ENCODE measurements around the gene TSHZ2.

TSHZ2 gene

GRCh38 chr20:52978851-52979250, 6.7 kb downstream of the TSHZ2 start:
- H3K4me3 ChIP-seq (ENCODE audit: extremely low read depth, insufficient read depth, low read length, poor library complexity, severe bottlenecking): no peak overlapping the region
- WGBS, 2 experiments (ENCODE audit: insufficient coverage in 2 of 2): no CpG with 5 or more reads among the region's 2 CpGs
- H3K9me3 ChIP-seq (ENCODE audit: control insufficient read depth, low read length): no peaks in the 10 kb centered on the region
- H3K27ac ChIP-seq (ENCODE audit: low read depth, low read length, severe bottlenecking): no peak overlapping the region
- H3K4me1 ChIP-seq (ENCODE audit: control insufficient read depth, insufficient read depth, low read length, poor library complexity, severe bottlenecking): no peaks in the 10 kb centered on the region
- no peaks in the 10 kb centered on the region for H3K36me3 ChIP-seq (ENCODE audit: control insufficient read depth, insufficient read depth, low read length)

DNA sequence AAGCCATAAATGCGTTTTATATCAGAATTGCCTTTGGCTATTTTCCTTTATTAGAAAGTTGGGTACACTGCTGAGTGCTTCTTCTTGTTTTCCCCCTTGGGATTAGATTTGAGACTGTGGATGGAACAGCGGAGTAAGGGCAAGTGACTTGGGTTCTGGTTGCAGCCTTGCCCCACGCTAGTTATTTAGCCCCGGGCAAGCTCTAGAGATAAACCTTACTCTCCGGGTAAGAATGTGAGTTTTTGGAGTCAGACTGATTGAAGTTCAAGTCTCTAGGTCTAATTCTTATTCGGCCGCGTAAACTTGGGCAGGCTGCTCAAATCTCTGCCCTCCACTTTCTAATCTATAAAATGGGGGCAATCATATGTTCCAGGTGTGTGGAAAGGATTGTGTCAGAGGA, 8.9 kb downstream of the TSHZ2 start:
- H3K4me1 ChIP-seq (ENCODE audit: control insufficient read depth, insufficient read depth, low read length, poor library complexity, severe bottlenecking): no peaks in the 10 kb centered on the region
- H3K36me3 ChIP-seq (ENCODE audit: control insufficient read depth, insufficient read depth, low read length): no peaks in the 10 kb centered on the region
- H3K9me3 ChIP-seq (ENCODE audit: control insufficient read depth, low read length): no peaks in the 10 kb centered on the region
- H3K27ac ChIP-seq (ENCODE audit: low read depth, low read length, severe bottlenecking): no peak overlapping the region
- H3K4me3 ChIP-seq (ENCODE audit: extremely low read depth, insufficient read depth, low read length, poor library complexity, severe bottlenecking): no peak overlapping the region
- WGBS, 2 experiments (ENCODE audit: insufficient coverage in 2 of 2): 91 to 100% methylated on average over 4 to 5 of the region's 8 CpGs

GRCh38 chr20:52983726-52984450, 11.7 kb downstream of the TSHZ2 start:
- H3K4me3 ChIP-seq (ENCODE audit: extremely low read depth, insufficient read depth, low read length, poor library complexity, severe bottlenecking): no peak overlapping the region
- no peak overlapping the region for H3K27ac ChIP-seq (ENCODE audit: low read depth, low read length, severe bottlenecking)
- no peaks in the 10 kb centered on the region for H3K36me3 ChIP-seq (ENCODE audit: control insufficient read depth, insufficient read depth, low read length)
- WGBS, 2 experiments (ENCODE audit: insufficient coverage in 2 of 2): 77 to 86% methylated on average over 11 to 14 of the region's 22 CpGs
- no peaks in the 10 kb centered on the region for H3K9me3 ChIP-seq (ENCODE audit: control insufficient read depth, low read length)
- no peaks in the 10 kb centered on the region for H3K4me1 ChIP-seq (ENCODE audit: control insufficient read depth, insufficient read depth, low read length, poor library complexity, severe bottlenecking)

DNA sequence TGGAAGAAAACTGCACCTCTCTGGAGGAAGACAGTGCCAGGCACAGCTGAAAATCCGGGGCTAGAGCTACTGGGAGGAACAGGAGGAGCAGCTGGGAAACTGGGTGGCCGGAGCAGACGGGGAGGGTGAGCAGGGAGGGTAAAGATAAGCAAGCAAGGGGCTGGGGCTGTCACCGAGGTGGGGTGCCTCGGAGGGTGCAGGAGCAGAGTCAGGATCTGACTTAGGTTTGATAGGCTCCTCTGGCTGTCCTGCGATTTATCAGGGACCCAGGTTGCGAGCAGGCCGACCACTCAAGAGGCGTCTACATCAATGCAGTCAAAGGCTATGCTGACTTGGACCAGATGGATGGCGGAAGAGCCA, 12.3 kb downstream of the TSHZ2 start:
- Histone ChIP-seq H3K4me1 (ENCODE audit: control insufficient read depth, insufficient read depth, low read length, poor library complexity, severe bottlenecking) (no peaks in the 10 kb centered on the region), H3K9me3 (ENCODE audit: control insufficient read depth, low read length) (no peaks in the 10 kb centered on the region), H3K36me3 (ENCODE audit: control insufficient read depth, insufficient read depth, low read length) (no peaks in the 10 kb centered on the region), H3K27ac (ENCODE audit: low read depth, low read length, severe bottlenecking) (no peak overlapping the region), H3K4me3 (ENCODE audit: extremely low read depth, insufficient read depth, low read length, poor library complexity, severe bottlenecking) (no peak overlapping the region)
- WGBS, 2 experiments (ENCODE audit: insufficient coverage in 2 of 2): 97% methylated on average over 10 of the region's 10 CpGs

DNA sequence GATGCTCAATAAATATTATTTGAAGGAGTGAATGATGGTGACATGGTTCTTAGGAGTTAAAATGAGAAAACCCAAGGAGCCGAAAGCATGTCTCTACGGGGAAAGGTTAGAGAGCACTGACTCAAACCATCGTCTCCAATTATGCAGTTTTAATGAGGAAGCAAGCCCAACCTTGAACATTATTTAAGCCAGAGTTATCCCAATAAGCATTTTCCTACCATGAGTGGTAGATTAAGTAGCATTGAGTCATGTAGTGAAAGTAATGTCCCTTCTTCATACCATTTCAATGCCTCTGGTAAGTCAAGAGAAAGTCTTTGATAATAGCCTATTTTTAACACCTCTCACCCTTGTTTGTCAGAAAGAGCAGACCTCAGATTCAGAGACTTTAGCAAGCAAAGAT, 13.5 kb downstream of the TSHZ2 start:
- Histone ChIP-seq H3K4me1 (ENCODE audit: control insufficient read depth, insufficient read depth, low read length, poor library complexity, severe bottlenecking) (no peaks in the 10 kb centered on the region), H3K36me3 (ENCODE audit: control insufficient read depth, insufficient read depth, low read length) (no peaks in the 10 kb centered on the region), H3K4me3 (ENCODE audit: extremely low read depth, insufficient read depth, low read length, poor library complexity, severe bottlenecking) (no peak overlapping the region), H3K27ac (ENCODE audit: low read depth, low read length, severe bottlenecking) (no peak overlapping the region), H3K9me3 (ENCODE audit: control insufficient read depth, low read length) (no peaks in the 10 kb centered on the region)
- 86% methylated on average over 2 of the region's 3 CpGs; no CpG with 5 or more reads in 1 of the 2 experiments for WGBS, 2 experiments (ENCODE audit: insufficient coverage in 2 of 2)

DNA sequence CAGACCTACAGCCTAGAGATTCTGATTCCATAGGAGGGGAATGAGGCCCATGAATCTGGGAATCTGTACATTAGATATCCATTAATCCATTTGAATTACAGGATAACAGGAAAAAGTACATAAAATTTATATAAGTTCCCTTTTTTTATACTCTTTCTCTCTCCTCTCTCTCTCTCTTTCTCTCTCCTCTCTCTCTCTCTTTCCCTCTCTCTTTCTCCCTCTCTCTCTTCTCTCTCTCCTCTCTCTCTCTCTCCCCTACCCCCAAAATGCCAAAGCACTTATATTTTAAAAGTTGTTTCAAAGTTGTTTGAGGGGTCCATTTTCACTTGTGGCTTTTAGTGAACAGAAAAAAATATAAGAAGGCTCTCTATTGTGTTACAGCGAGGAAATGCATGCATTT, 15.1 kb downstream of the TSHZ2 start:
- 100% methylated on average over 1 of the region's 1 CpG for WGBS, 2 experiments (ENCODE audit: insufficient coverage in 2 of 2)
- Histone ChIP-seq H3K4me1 (ENCODE audit: control insufficient read depth, insufficient read depth, low read length, poor library complexity, severe bottlenecking) (no peaks in the 10 kb centered on the region), H3K4me3 (ENCODE audit: extremely low read depth, insufficient read depth, low read length, poor library complexity, severe bottlenecking) (no peak overlapping the region)

DNA sequence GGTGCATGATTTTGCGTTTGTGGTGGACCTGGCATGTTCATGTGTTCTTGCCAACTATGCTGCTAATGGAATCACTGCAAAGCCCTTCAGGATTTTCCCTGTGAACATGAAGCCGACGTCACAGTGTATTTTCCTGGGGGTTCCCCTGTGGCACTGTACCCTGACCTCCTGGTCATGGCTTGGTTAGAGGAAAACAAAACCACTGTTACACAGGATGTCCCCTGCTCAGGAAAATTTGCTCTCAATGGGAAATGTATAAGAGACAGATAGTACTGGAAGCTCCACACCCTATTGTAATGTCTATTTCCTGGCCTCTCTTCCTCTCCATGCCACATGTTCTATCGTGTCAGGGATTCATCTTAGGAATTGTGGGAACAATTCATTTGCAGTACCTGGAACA, 19.7 kb downstream of the TSHZ2 start:
- no peak overlapping the region for H3K4me3 ChIP-seq (ENCODE audit: extremely low read depth, insufficient read depth, low read length, poor library complexity, severe bottlenecking)
- H3K27ac ChIP-seq (ENCODE audit: low read depth, low read length, severe bottlenecking): no peak overlapping the region
- H3K9me3 ChIP-seq (ENCODE audit: control insufficient read depth, low read length): no peaks in the 10 kb centered on the region
- H3K36me3 ChIP-seq (ENCODE audit: control insufficient read depth, insufficient read depth, low read length): no peaks in the 10 kb centered on the region
- H3K4me1 ChIP-seq (ENCODE audit: control insufficient read depth, insufficient read depth, low read length, poor library complexity, severe bottlenecking): no peaks in the 10 kb centered on the region
- 92 to 96% methylated on average over 3 of the region's 4 CpGs for WGBS, 2 experiments (ENCODE audit: insufficient coverage in 2 of 2)

More for the DNA sequence above, 15.1 kb downstream of the TSHZ2 start:
- Histone ChIP-seq H3K9me3 (ENCODE audit: control insufficient read depth, low read length) (no peaks in the 10 kb centered on the region), H3K36me3 (ENCODE audit: control insufficient read depth, insufficient read depth, low read length) (no peaks in the 10 kb centered on the region), H3K27ac (ENCODE audit: low read depth, low read length, severe bottlenecking) (no peak overlapping the region)

- whole genome bisulfite sequencing, 2 experiments (ENCODE audit: insufficient coverage in 2 of 2): 80% methylated on average over 1 of the region's 1 CpG; no CpG with 5 or more reads in 1 of the 2 experiments
- Histone ChIP-seq H3K4me3 (ENCODE audit: extremely low read depth, insufficient read depth, low read length, poor library complexity, severe bottlenecking) (no peak overlapping the region), H3K4me1 (ENCODE audit: control insufficient read depth, insufficient read depth, low read length, poor library complexity, severe bottlenecking) (no peaks in the 10 kb centered on the region), H3K36me3 (ENCODE audit: control insufficient read depth, insufficient read depth, low read length) (no peaks in the 10 kb centered on the region), H3K9me3 (ENCODE audit: control insufficient read depth, low read length) (no peaks in the 10 kb centered on the region), H3K27ac (ENCODE audit: low read depth, low read length, severe bottlenecking) (no peak overlapping the region)
These were observed 20.5 kb downstream of the TSHZ2 start for GRCh38 chr20:52992632-52993031.

- Histone ChIP-seq H3K4me1 (ENCODE audit: control insufficient read depth, insufficient read depth, low read length, poor library complexity, severe bottlenecking) (no peaks in the 10 kb centered on the region), H3K36me3 (ENCODE audit: control insufficient read depth, insufficient read depth, low read length) (no peaks in the 10 kb centered on the region), H3K9me3 (ENCODE audit: control insufficient read depth, low read length) (no peaks in the 10 kb centered on the region), H3K27ac (ENCODE audit: low read depth, low read length, severe bottlenecking) (no peak overlapping the region), H3K4me3 (ENCODE audit: extremely low read depth, insufficient read depth, low read length, poor library complexity, severe bottlenecking) (no peak overlapping the region)
- WGBS, 2 experiments (ENCODE audit: insufficient coverage in 2 of 2): 100% methylated on average over 1 of the region's 3 CpGs; no CpG with 5 or more reads in 1 of the 2 experiments
These were observed 20.9 kb downstream of the TSHZ2 start for GRCh38 chr20:52993076-52993475.

DNA sequence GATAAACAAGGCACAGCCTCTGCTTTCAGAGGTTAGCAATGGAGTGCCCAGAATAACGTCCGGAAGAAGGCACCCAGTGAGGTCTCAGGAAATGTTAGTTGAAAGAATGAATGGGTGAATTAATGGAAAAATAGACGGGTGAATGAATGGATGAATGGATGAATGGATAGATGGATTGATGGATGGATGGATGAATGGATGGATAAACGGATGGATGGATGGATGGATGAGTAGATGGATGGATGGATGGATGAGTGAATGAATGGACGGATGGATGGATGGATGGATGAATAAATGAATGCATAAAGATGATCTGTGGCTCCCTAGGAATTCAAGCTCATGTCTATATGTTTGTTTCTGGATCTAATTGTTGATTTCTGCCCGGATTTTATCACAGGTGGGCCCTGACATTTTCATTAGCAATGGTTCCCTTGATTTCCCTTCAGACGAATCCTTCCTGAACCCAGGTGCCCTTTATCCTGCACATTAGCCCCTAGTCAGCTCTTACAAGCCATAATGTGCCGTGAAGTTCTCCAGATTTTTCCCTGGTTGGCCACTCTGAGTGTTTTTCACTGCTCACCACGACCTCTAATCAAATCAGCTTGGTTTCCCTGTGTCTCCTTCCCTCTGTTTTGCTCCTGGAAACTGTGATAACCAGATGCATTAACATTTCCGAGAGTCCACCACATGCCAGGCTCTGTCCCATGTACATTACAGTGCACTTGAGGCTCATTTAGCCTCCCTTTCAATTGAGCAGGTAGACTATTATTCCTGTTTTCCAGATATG, 22.2 kb downstream of the TSHZ2 start:
- no peak overlapping the region for H3K27ac ChIP-seq (ENCODE audit: low read depth, low read length, severe bottlenecking)
- H3K4me1 ChIP-seq (ENCODE audit: control insufficient read depth, insufficient read depth, low read length, poor library complexity, severe bottlenecking): no peaks in the 10 kb centered on the region
- H3K4me3 ChIP-seq (ENCODE audit: extremely low read depth, insufficient read depth, low read length, poor library complexity, severe bottlenecking): no peak overlapping the region
- no peaks in the 10 kb centered on the region for H3K9me3 ChIP-seq (ENCODE audit: control insufficient read depth, low read length)
- WGBS, 2 experiments (ENCODE audit: insufficient coverage in 2 of 2): 86 to 88% methylated on average over 10 of the region's 10 CpGs
- no peaks in the 10 kb centered on the region for H3K36me3 ChIP-seq (ENCODE audit: control insufficient read depth, insufficient read depth, low read length)

DNA sequence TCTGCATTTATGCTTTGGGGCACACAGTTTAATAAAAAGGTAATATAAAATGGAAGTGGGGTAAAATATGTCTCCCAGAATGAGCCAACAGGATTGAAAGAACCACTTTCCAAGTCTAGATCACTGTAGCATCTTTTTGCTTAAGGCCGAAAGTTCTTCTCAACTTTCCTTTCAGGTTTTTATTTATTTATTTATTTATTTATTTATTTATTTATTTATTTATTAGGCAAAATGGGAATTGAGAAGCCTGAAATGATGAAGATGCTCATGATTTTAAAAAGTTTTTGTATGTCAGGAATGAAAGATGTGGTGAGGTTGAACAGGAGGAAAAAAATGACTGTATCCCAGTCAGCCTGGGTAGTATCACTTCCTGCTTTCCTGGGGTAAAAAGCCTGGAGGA, 24.0 kb downstream of the TSHZ2 start:
- H3K4me1 ChIP-seq (ENCODE audit: control insufficient read depth, insufficient read depth, low read length, poor library complexity, severe bottlenecking): peaks cover 4% of the 10 kb centered on the region
- no CpG with 5 or more reads among the region's 1 CpG for WGBS, 2 experiments (ENCODE audit: insufficient coverage in 2 of 2)
- H3K36me3 ChIP-seq (ENCODE audit: control insufficient read depth, insufficient read depth, low read length): no peaks in the 10 kb centered on the region
- H3K4me3 ChIP-seq (ENCODE audit: extremely low read depth, insufficient read depth, low read length, poor library complexity, severe bottlenecking): no peak overlapping the region
- no peak overlapping the region for H3K27ac ChIP-seq (ENCODE audit: low read depth, low read length, severe bottlenecking)
- no peaks in the 10 kb centered on the region for H3K9me3 ChIP-seq (ENCODE audit: control insufficient read depth, low read length)
